Thyroid gland (tissue), 4 donors: ENCODE results near the gene BTF3. TPM values are rescaled to one million over a fixed set of nuclear protein-coding genes. Genes with fewer than 3 reads are reported as not detected.
A peak's percentile ranks its signal among the peaks of the same experiment; 100 is the strongest.

ENCODE experiments used
- DNase-seq, 2 donors: peaks; one replicate each; pipeline ENCODE4 v3.0.0-alpha.2; 2019
- H3K27ac ChIP-seq, 3 donors: fragments of 200-600 bp; sonication (generic); 1 replicate in 2 of 3; 2 replicates in 1 of 3; pipeline ENCODE4 v1.5.1; 2016 to 2019; ENCODE audit warnings: mild to moderate bottlenecking in 1 of 3, moderate library complexity in 1 of 3
- H3K27me3 ChIP-seq: fragments of 200-600 bp; sonication (generic); one replicate; pipeline ENCODE4 v1.5.1; 2019
- H3K36me3 ChIP-seq, 2 donors: fragments of 200-600 bp; sonication (generic); one replicate each; pipeline ENCODE4 v1.5.1; 2016 to 2019
- H3K4me1 ChIP-seq, 2 donors: fragments of 200-600 bp; sonication (generic); one replicate each; pipeline ENCODE4 v1.5.1; 2017 to 2019
- H3K4me3 ChIP-seq, 3 donors: fragments of 200-600 bp; sonication (generic); replicated peaks in 1 of 3; 1 replicate in 2 of 3; 2 replicates in 1 of 3; pipeline ENCODE4 v1.5.1; 2016; ENCODE audit warnings: mild to moderate bottlenecking in 1 of 3
- H3K9me3 ChIP-seq: fragments of 200-600 bp; sonication (generic); one replicate; pipeline ENCODE4 v1.5.1; 2017
- POLR2A ChIP-seq, 2 donors: fragments of 450-650 bp; IDR thresholded peaks; one replicate each; pipeline ENCODE4 v1.6.1; 2017; ENCODE audit warnings: antibody characterized with exemption in 2 of 2, mild to moderate bottlenecking in 2 of 2, moderate library complexity in 1 of 2
- WGBS, 2 donors: methylation state at CpG; one replicate each; pipeline ENCODE4 v1.1.5; 2017; 5-methylcytosine and 5-hydroxymethylcytosine counted together
- intact Hi-C: fragments of 100-400 bp; cut with DNase I; formaldehyde crosslinking; loops from one replicate; pipeline ENCODE4 v1.15.1; 2023
- total RNA-seq, 4 donors: library from RNA; depleted of rRNA; stranded (reverse); fragments of >200 nt; gene quantifications; one replicate each; pipeline ENCODE4 v1.2.3, GENCODE V29; 2016
- TF ChIP-seq, protein P1 (sequence below), 6 experiments: fragments of 200-600 bp in 3 of 6; fragments of 450-650 bp in 3 of 6; sonication (generic) in 3 of 6; IDR thresholded peaks; one replicate each; pipeline ENCODE4 v1.5.1; 2016 to 2019; ENCODE audit warnings: antibody characterized with exemption in 6 of 6, mild to moderate bottlenecking in 2 of 6, inconsistent platforms in 1 of 6, moderate library complexity in 1 of 6

Gene BTF3
- 100 to 1,000 TPM; 413 to 784 (median 546) TPM for total RNA-seq

DNA sequence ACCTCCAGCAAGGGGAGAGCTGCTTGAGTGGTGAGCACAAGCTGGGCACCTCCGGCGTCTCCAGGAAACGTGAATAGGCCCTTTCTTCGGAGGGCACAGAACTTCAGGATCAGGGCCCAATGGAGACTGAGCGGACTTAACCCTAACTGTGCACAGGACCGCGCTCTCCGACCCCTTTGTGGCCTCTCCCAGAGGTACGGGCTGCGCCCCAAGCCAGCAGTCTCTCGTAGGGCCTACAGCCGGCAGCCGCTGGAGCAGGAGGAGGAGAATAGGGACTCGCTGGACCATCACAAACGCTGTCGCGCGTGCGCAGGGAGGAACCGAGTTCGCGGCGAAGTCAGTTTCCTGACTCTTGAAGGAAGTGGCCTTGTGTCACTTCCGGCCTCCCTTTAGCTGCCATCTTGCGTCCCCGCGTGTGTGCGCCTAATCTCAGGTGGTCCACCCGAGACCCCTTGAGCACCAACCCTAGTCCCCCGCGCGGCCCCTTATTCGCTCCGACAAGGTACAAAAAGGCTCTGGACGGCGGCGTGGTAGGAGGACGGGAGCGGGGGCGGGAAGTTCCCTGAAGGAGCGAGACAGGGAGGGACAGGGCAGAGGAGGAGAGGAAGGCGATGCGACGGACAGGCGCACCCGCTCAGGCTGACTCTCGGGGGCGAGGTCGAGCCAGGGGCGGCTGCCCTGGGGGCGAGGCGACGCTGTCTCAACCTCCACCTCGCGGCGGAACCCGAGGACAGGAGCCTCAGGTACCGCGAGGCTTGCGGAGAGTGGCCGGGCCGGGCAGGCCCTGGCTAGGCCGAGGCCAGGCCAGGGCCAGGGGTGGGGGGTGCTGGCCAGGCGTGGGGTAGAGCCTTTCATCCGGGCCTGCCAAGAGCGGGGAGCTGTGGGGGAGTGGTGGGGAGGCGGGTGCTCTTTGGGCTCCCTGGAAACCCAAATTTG lies at the start of gene BTF3:
Gene BTF3 (plus strand): TSS at position 386 of the 936 bp plus-strand sequence. CDS start 226 bp downstream, at position 612.
- Histone ChIP-seq H3K9me3 (no peaks in the 10 kb centered on the region), H3K27ac (peak within 1 kb of the TSS; percentile 61 to 96 (median 94)), H3K4me3 (peak within 1 kb of the TSS; percentile 82 to 99 (median 91)), H3K4me1 (peaks cover 11 to 17% of the 10 kb centered on the region in 2 donors), H3K36me3 (peaks cover 12 to 13% of the 10 kb centered on the region in 2 donors), H3K27me3 (no peaks in the 10 kb centered on the region)
- DNase-seq, result peak; percentile 97 to 99
- 0 to 2% methylated on average over 37 to 41 of the region's 67 CpGs for WGBS, 2 donors
- intact Hi-C loops, result no loop called here
- TF ChIP-seq, protein P1, sequence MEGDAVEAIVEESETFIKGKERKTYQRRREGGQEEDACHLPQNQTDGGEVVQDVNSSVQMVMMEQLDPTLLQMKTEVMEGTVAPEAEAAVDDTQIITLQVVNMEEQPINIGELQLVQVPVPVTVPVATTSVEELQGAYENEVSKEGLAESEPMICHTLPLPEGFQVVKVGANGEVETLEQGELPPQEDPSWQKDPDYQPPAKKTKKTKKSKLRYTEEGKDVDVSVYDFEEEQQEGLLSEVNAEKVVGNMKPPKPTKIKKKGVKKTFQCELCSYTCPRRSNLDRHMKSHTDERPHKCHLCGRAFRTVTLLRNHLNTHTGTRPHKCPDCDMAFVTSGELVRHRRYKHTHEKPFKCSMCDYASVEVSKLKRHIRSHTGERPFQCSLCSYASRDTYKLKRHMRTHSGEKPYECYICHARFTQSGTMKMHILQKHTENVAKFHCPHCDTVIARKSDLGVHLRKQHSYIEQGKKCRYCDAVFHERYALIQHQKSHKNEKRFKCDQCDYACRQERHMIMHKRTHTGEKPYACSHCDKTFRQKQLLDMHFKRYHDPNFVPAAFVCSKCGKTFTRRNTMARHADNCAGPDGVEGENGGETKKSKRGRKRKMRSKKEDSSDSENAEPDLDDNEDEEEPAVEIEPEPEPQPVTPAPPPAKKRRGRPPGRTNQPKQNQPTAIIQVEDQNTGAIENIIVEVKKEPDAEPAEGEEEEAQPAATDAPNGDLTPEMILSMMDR (IDR thresholded peaks at IDR 0.05), result no peak
- TF ChIP-seq POLR2A (IDR thresholded peaks at IDR 0.05), result peak; percentile 52 to 87

DNA sequence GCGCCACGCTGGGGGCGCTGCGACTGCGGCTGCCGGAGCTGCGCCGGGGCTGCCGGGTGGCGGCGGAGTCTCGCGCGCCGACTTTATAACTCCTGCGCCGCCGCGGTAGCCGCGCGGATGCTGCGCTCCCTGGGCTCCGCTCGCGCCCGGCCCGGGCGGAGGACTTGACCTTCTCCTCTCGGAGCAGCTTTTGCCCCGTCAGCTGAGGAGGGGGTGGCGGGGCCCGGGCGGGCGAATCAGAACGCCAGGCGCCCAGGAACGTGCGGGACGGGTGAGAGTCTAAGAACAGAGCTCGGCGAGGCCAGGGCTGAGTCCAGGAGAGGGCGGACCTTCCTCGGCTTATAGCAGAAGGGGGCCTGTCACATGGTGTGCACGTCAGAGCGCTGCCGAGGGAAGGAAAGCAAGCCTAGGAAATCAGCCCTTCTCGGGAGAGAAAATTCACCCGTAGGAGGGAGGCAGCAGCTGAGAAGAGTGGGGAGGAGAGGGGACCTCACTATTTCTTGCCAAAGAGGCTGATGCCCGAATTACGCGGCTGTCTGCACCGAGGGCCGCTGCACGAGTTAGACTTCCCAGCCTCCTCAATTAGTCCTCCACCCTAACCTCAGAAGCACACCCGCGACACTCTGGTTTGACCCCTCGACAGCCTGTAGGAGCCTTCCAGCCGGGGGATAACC lies 49.6 kb upstream of the BTF3 start, which contains the start of gene FOXD1:
Gene FOXD1 (minus strand): TSS at position 315 of the 674 bp plus-strand sequence. CDS start 415 bp downstream, outside the sequence.
- H3K27ac ChIP-seq, result no peak within 1 kb of the TSS

DNA sequence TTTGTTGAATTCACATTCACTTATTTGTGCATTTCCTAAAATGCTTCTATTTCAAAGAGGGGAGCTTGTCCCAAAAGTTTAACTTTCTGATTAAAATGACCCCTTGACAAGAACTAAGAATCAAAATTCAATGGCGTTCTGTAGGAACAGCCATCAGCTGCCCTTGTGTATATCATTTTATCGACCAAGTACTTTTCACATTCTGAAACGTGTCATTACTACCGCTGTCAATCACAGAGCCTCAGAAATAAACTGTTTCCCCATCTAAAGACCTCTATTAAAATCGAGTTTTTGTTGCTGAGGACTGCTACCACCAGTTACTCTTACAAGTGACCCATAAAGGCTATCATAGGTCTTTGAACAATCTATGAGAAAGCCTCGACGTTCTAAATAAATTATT lies 48.1 kb upstream of the BTF3 start:
- Histone ChIP-seq H3K27ac (no peak overlapping the region), H3K9me3 (no peaks in the 10 kb centered on the region), H3K36me3 (no peaks in the 10 kb centered on the region), H3K4me1 (peaks cover 10 to 16% of the 10 kb centered on the region in 2 donors), H3K4me3 (no peak overlapping the region), H3K27me3 (peaks cover 67% of the 10 kb centered on the region)
- no peak for DNase-seq
- WGBS, 2 donors, result 13 to 18% methylated on average over 7 of the region's 7 CpGs
- intact Hi-C loops, result no loop called here
- TF ChIP-seq, protein P1 (IDR thresholded peaks at IDR 0.05), result no peak
- no peak for TF ChIP-seq POLR2A (IDR thresholded peaks at IDR 0.05)

More for the DNA sequence above, 49.6 kb upstream of the BTF3 start, which contains the start of gene FOXD1:
- DNase-seq, result peak; percentile 29 to 37
- 2 to 3% methylated on average over 35 to 40 of the region's 59 CpGs for WGBS, 2 donors
- peaks cover 79% of the 10 kb centered on the region for H3K27me3 ChIP-seq
- H3K4me3 ChIP-seq, result peak within 1 kb of the TSS in 1 of 3 donors; percentile 18
- intact Hi-C loops, result loop anchor here (5.0 kb wide), 1 partner anchor 231 kb away; no protein-coding TSS in a partner anchor
- no peak for TF ChIP-seq POLR2A (IDR thresholded peaks at IDR 0.05)
- TF ChIP-seq, protein P1 (IDR thresholded peaks at IDR 0.05), result no peak
- no peaks in the 10 kb centered on the region for H3K9me3 ChIP-seq
- H3K36me3 ChIP-seq, result no peaks in the 10 kb centered on the region
- H3K4me1 ChIP-seq, result peaks cover 10 to 16% of the 10 kb centered on the region in 2 donors

DNA sequence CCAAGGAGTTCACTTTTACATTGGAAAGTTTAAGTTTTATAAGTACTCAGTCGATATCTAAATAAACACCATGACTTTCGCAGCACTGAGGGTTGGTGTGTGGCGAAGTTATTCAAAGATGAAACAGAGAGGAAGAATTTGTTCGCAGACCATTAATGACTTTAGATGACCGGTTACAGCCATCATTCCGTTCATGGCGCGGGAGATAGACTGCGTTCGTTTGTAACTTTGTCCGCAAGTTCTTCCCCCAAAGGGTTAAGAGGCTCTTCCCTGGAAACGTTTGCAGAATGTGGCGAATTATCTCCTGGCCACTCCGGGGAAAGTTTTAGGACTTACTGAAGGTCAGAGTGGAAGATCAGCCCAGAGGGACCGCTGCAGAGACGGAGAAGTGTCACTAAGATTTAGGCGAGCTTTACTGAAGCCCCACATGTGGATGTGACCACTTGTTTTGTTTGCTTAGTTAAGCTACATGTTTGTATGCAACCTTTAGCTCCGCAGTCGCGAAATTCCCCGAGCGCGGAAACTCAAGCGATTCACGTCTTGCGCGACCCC lies 47.5 kb upstream of the BTF3 start:
- 10 to 11% methylated on average over 27 of the region's 27 CpGs for WGBS, 2 donors
- intact Hi-C loops, result no loop called here
- no peak overlapping the region for H3K4me3 ChIP-seq

More for the DNA sequence above, 47.5 kb upstream of the BTF3 start:
- DNase-seq, result no peak
- peaks cover 62% of the 10 kb centered on the region for H3K27me3 ChIP-seq
- no peak for TF ChIP-seq POLR2A (IDR thresholded peaks at IDR 0.05)
- TF ChIP-seq, protein P1 (IDR thresholded peaks at IDR 0.05), result no peak
- no peaks in the 10 kb centered on the region for H3K36me3 ChIP-seq
- no peak overlapping the region for H3K27ac ChIP-seq
- H3K4me1 ChIP-seq, result peaks cover 10 to 16% of the 10 kb centered on the region in 2 donors
- H3K9me3 ChIP-seq, result no peaks in the 10 kb centered on the region
